Measurements from ENCODE around the gene CMC2. TPM values are rescaled to one million over a fixed set of nuclear protein-coding genes. Genes with fewer than 3 reads are reported as not detected.

Gene CMC2
- total RNA-seq, 2 donors from 2014 or later, result 20.5 to 61.7 TPM

DNA sequence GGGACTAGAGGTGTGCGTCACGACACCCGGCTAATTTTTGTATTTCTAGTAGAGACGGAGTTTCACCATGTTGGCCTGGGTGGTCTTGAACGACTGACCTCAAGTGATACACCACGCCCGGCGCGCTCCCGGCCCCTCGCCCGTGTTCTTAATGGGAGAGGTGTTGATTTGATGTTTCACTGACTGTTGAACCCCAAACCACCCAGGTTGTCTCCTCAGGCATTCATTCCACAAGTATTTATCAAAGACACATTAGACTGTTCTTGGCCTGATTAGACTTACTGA is 1.8 kb upstream of the CMC2 start:
- Histone ChIP-seq H3K27me3 (replicated peaks; ENCODE audit: insufficient read depth) (no peaks in the 10 kb centered on the region), H3K27ac (peak overlapping the region in 1 of 2 donors; percentile 96), H3K9me3 (no peaks in the 10 kb centered on the region), H3K36me3 (no peaks in the 10 kb centered on the region), H3K4me3 (peak overlapping the region; percentile 89), H3K4me1 (ENCODE audit: control insufficient read depth in 1 of 2, low read depth in 2 of 2) (peaks cover 10 to 21% of the 10 kb centered on the region in 2 donors)
- DNase-seq (ENCODE audit: low spot score) (no peak), ATAC-seq (ENCODE audit: insufficient number of reproducible peaks, low FRiP score, low read depth) (no peak)
- TF ChIP-seq CTCF (IDR thresholded peaks at IDR 0.05), result no peak

DNA sequence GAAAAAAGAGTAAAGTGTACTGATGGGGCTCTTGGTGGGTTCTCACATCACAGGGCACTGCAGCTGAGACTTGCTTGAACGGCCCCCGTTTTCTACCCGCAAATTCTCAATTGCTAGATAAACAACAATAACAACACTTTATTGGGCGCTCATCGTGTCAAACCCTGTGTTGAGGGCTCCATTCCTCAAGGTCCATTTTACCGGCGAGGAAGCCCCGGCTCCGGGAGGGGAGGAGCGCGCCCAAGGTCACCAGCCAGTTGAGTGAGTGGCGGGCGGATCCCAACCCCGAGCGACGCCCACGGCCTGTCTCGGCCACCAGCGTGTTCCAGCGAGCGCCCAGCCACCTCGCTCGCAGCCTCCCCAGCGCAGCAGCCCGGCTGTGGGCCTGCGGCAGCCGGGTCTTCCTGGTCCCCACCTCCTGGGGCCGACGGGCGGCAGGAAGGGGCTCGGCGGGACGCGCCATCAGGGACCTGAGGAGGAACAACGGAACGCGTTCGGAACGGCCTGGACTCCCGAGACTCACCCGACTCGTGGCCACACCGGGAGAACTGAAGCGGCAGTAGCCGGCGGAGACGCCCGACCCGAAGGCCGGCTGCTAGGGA is 373 bp downstream of the CMC2 start:
- Histone ChIP-seq H3K9me3 (no peaks in the 10 kb centered on the region), H3K27ac (peak overlapping the region; percentile 90 to 96), H3K36me3 (no peaks in the 10 kb centered on the region), H3K4me3 (peak overlapping the region; percentile 89), H3K4me1 (ENCODE audit: control insufficient read depth in 1 of 2, low read depth in 2 of 2) (peaks cover 11 to 21% of the 10 kb centered on the region in 2 donors), H3K27me3 (replicated peaks; ENCODE audit: insufficient read depth) (no peaks in the 10 kb centered on the region)
- no peak for DNase-seq (ENCODE audit: low spot score)
- TF ChIP-seq CTCF (IDR thresholded peaks at IDR 0.05), result no peak
- ATAC-seq (ENCODE audit: insufficient number of reproducible peaks, low FRiP score, low read depth), result peak; percentile 2

GRCh38 chr16:81005610-81006161 is 999 bp downstream of the CMC2 start:
- H3K36me3 ChIP-seq, result no peaks in the 10 kb centered on the region
- peak overlapping the region; percentile 89 for H3K4me3 ChIP-seq
- no peaks in the 10 kb centered on the region for H3K27me3 ChIP-seq (replicated peaks; ENCODE audit: insufficient read depth)
- ATAC-seq (ENCODE audit: insufficient number of reproducible peaks, low FRiP score, low read depth) (no peak), DNase-seq (ENCODE audit: low spot score) (no peak)
- no peak for TF ChIP-seq CTCF (IDR thresholded peaks at IDR 0.05)
- peaks cover 11 to 21% of the 10 kb centered on the region in 2 donors for H3K4me1 ChIP-seq (ENCODE audit: control insufficient read depth in 1 of 2, low read depth in 2 of 2)
- H3K27ac ChIP-seq, result peak overlapping the region; percentile 90 to 96
- no peaks in the 10 kb centered on the region for H3K9me3 ChIP-seq

GRCh38 chr16:81004646-81005353 is 1.9 kb downstream of the CMC2 start:
- Histone ChIP-seq H3K27ac (no peak overlapping the region), H3K36me3 (no peaks in the 10 kb centered on the region), H3K4me3 (peak overlapping the region; percentile 45), H3K27me3 (replicated peaks; ENCODE audit: insufficient read depth) (no peaks in the 10 kb centered on the region), H3K9me3 (no peaks in the 10 kb centered on the region), H3K4me1 (ENCODE audit: control insufficient read depth in 1 of 2, low read depth in 2 of 2) (peaks cover 11 to 21% of the 10 kb centered on the region in 2 donors)
- ATAC-seq (ENCODE audit: insufficient number of reproducible peaks, low FRiP score, low read depth) (no peak), DNase-seq (ENCODE audit: low spot score) (no peak)
- peak; percentile 68 for TF ChIP-seq CTCF (IDR thresholded peaks at IDR 0.05)

DNA sequence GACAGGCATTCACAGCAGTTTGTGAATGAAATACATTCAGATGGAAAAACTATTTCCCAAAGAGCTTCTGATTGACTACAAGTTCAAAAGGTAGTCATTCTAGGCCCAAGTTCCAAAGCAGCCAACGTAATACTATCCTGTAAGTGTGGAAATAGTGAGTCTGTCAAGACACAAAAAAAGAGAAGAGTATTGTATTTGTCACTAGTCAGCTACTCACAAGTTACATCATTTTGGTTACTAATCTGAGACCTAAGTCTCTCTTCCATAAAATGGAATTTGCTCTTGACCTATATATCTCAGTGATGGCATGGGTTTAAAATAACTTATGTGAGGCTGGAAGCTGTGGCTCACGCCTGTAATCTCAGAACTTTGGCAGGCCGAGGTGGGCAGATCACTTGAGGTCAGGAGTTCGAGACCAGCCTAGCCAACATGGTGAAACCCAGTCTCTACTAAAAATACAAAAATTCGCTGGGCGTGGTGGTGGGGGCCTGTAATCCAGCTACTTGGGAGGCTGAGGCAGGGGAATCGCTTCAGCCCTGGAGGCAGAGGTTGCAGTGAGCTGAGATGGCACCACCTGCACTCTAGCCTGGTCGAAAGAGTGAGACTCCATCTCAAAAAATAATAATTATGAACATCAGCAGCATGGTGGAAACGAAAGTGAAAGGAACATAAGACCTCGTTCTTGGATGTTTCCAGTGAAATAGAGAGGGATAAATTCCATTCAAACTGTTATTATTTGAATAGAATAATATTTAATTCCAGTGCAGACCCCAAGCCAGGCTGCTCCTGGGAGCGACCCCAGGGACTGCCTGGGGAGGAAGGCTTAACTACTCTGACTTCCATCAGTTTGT is 2.9 kb downstream of the CMC2 start:
- Histone ChIP-seq H3K4me1 (ENCODE audit: control insufficient read depth in 1 of 2, low read depth in 2 of 2) (peaks cover 11 to 21% of the 10 kb centered on the region in 2 donors), H3K36me3 (no peaks in the 10 kb centered on the region), H3K9me3 (no peaks in the 10 kb centered on the region), H3K27ac (no peak overlapping the region), H3K4me3 (peak overlapping the region; percentile 45), H3K27me3 (replicated peaks; ENCODE audit: insufficient read depth) (no peaks in the 10 kb centered on the region)
- ATAC-seq (ENCODE audit: insufficient number of reproducible peaks, low FRiP score, low read depth) (no peak), DNase-seq (ENCODE audit: low spot score) (no peak)
- no peak for TF ChIP-seq CTCF (IDR thresholded peaks at IDR 0.05)

Measured in thoracic aorta (tissue), 2 donors.